LNCAP (cell line): ENCODE results near the gene DNAJC7.

Source experiments
- CTCF ChIP-seq: fragments of 450-650 bp; IDR thresholded peaks from 2 replicates; pipeline ENCODE4 v1.5.1; 2017; ENCODE audit warnings: mild to moderate bottlenecking

DNAJC7 gene

GRCh38 chr17:42056635-42057034 lies 39.4 kb upstream of the DNAJC7 start:
- TF ChIP-seq CTCF: no peak

DNA sequence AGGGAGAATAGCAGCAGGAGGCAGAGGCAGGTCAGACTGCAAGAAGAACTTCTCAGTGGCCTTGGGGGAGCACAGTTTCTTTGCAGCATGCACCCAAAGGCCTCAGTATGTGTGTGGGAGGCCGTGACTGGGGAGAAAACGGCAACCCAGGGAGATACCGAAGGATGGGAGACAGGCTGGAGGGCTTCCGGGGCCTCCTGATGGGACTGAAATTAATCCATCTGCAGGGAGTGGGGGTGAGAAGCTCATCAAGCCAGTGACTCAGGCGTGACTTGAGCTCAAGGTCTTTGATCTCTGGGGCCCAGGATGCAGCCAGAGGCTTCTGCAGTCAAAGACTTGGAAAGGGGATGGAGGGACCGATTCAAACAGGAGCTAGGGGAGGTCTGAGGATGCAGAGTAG lies 38.3 kb upstream of the DNAJC7 start:
- TF ChIP-seq CTCF: no peak

- no peak for TF ChIP-seq CTCF
Observed at GRCh38 chr17:42055027-42055426, 37.8 kb upstream of the DNAJC7 start.

GRCh38 chr17:42053731-42054500 lies 36.7 kb upstream of the DNAJC7 start:
- TF ChIP-seq CTCF: no peak

DNA sequence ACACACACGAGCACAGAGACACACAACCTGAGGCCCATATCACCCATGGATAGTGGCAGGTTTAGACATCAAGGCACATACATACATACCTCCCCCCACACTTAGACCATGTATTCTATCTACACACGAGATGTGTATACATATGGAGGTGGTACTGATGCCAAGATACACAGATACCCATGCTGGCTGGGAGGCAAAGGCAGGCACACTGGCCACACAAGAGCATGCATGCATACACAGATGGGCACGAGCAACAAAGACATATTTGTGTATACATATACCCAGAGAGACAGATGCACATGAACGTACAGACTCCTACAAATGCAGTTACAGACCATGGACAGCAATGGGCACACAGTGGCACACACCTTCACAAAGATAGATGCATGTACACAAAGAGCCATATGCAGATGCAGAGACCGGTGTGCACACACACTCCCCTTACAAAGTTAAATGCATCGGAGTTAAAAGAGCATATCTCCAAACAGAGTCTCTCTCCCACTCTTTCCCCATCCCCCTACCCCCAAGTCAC lies 35.2 kb upstream of the DNAJC7 start:
- TF ChIP-seq CTCF: no peak

DNA sequence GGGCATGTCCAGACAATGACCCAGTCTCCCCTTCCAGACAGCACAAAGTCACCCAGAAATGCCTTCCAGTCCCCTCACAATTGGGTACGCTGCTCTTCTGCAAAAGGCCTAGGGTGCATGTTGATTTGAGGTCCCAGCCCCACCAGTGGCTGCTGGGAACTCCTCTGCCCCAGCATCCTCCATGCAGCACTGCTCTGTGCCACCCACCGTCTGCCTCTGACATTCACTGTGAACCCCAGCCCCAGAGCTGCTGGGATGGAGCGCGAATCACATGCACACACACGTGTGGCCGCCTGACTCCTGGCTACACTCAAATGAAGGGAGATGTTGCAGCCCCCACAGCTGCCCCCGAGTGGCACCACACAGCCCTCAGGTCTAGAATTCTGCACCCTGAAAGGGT lies 34.4 kb upstream of the DNAJC7 start:
- TF ChIP-seq CTCF: no peak

GRCh38 chr17:42051013-42051400 lies 33.8 kb upstream of the DNAJC7 start:
- no peak for TF ChIP-seq CTCF
